Mesothelial cell of epicardium (in vitro differentiated cells): Measurements from ENCODE around the gene PKD1L1. TPM values are rescaled to one million over a fixed set of nuclear protein-coding genes. Genes with fewer than 3 reads are reported as not detected.
"Not testable (repeated sequence)": the region's sequence is repeated elsewhere in the genome, so short reads cannot be mapped to it uniquely, and the experiment has no call there.

ENCODE experiments used
- DNase-seq, 2 experiments: peaks; one replicate each; pipeline ENCODE4 v3.0.0; 2021; ENCODE audit warnings: low spot score in 2 of 2; ENCODE audit not compliant: unreplicated experiment in 2 of 2
- H3K27ac Mint-ChIP-seq: 2 replicates; pipeline ENCODE4 v1.8.0; 2021; ENCODE audit warnings: mixed read lengths
- H3K27me3 Mint-ChIP-seq: 2 replicates; pipeline ENCODE4 v1.8.0; 2021; ENCODE audit warnings: low read depth, mixed read lengths
- H3K36me3 Mint-ChIP-seq: 2 replicates; pipeline ENCODE4 v1.8.0; 2021; ENCODE audit warnings: mixed read lengths
- H3K4me1 Mint-ChIP-seq: 2 replicates; pipeline ENCODE4 v1.8.0; 2021; ENCODE audit warnings: mixed read lengths
- H3K4me3 Mint-ChIP-seq: 2 replicates; pipeline ENCODE4 v1.8.0; 2021; ENCODE audit warnings: mild to moderate bottlenecking, moderate library complexity, mixed read lengths
- H3K9me3 Mint-ChIP-seq: 2 replicates; pipeline ENCODE4 v1.8.0; 2021; ENCODE audit warnings: mixed read lengths
- total RNA-seq: library from RNA; stranded (reverse); gene quantifications from 3 replicates; pipeline ENCODE4 v1.2.1, GENCODE V29; 2021
- TF ChIP-seq, protein P1 (sequence below): fragments of 200-600 bp; sonication (generic); IDR thresholded peaks from one replicate; pipeline ENCODE4 v1.5.0; 2021; ENCODE audit warnings: antibody characterized with exemption; ENCODE audit not compliant: unreplicated experiment

The PKD1L1 gene
- total RNA-seq, 1 donor from 2014 or later = 0.36 TPM

DNA sequence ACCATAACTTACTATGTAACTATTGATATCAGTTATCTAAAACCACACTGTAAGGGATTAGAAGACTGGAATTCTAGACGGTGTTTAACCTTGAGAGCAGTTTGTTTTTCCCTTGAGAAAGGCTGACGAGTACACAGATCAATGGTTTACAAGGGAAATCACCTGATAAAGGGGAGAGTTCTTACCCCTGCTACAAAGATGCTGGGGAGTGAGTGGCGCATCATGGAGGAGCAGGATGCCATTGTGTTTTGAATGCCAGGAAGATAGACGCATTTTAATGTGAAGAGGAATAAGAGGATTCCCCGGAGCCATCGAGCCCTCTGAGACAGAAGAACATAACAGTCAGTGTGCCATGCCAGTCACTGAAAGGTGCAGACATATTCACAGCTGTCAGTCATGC is 145.2 kb downstream of the PKD1L1 start:
- Mint-ChIP-seq H3K27me3 (no peaks in the 10 kb centered on the region), H3K4me3 (no peak overlapping the region), H3K36me3 (no peaks in the 10 kb centered on the region), H3K27ac (no peak overlapping the region), H3K9me3 (no peaks in the 10 kb centered on the region), H3K4me1 (peaks cover 26% of the 10 kb centered on the region)
- TF ChIP-seq, protein P1, sequence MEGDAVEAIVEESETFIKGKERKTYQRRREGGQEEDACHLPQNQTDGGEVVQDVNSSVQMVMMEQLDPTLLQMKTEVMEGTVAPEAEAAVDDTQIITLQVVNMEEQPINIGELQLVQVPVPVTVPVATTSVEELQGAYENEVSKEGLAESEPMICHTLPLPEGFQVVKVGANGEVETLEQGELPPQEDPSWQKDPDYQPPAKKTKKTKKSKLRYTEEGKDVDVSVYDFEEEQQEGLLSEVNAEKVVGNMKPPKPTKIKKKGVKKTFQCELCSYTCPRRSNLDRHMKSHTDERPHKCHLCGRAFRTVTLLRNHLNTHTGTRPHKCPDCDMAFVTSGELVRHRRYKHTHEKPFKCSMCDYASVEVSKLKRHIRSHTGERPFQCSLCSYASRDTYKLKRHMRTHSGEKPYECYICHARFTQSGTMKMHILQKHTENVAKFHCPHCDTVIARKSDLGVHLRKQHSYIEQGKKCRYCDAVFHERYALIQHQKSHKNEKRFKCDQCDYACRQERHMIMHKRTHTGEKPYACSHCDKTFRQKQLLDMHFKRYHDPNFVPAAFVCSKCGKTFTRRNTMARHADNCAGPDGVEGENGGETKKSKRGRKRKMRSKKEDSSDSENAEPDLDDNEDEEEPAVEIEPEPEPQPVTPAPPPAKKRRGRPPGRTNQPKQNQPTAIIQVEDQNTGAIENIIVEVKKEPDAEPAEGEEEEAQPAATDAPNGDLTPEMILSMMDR = no peak
- DNase-seq = no peak

DNA sequence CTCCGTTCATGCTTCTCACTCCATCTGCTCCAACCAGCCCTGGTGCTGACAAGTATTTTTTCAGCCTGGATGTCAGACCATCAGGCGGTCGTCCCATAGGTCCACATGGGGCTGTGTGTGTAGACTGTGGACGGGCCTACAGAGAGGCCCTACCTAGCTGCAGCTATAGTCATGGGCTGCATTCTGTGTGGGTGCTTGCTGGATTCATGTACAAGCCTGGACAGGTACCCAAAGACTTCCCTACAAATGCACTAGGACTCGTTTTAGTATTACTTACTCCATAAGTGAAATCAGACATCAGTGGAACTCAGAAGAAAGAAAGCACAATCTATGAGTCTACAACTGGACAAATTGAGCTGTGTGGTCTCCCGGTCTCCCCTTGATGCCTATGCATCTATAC is 146.8 kb downstream of the PKD1L1 start:
- H3K9me3 Mint-ChIP-seq = no peaks in the 10 kb centered on the region
- TF ChIP-seq, protein P1 = no peak
- no peaks in the 10 kb centered on the region for H3K27me3 Mint-ChIP-seq
- H3K27ac Mint-ChIP-seq = no peak overlapping the region
- no peaks in the 10 kb centered on the region for H3K36me3 Mint-ChIP-seq
- no peak overlapping the region for H3K4me3 Mint-ChIP-seq
- peaks cover 22% of the 10 kb centered on the region for H3K4me1 Mint-ChIP-seq
- no peak for DNase-seq

- H3K27me3 Mint-ChIP-seq = no peaks in the 10 kb centered on the region
- peaks cover 1% of the 10 kb centered on the region for H3K36me3 Mint-ChIP-seq
- H3K4me3 Mint-ChIP-seq = no peak overlapping the region
- peaks cover 7% of the 10 kb centered on the region for H3K9me3 Mint-ChIP-seq
- no peak for DNase-seq
- no peak overlapping the region for H3K27ac Mint-ChIP-seq
- peaks cover 31% of the 10 kb centered on the region for H3K4me1 Mint-ChIP-seq
- TF ChIP-seq, protein P1 = no peak
These were observed 148.7 kb downstream of the PKD1L1 start for GRCh38 chr7:47799524-47799923.

GRCh38 chr7:47796347-47796746 is 151.9 kb downstream of the PKD1L1 start:
- no peak overlapping the region for H3K4me3 Mint-ChIP-seq
- H3K4me1 Mint-ChIP-seq = peaks cover 29% of the 10 kb centered on the region
- H3K27me3 Mint-ChIP-seq = no peaks in the 10 kb centered on the region
- H3K36me3 Mint-ChIP-seq = peaks cover 4% of the 10 kb centered on the region
- DNase-seq = no peak
- H3K27ac Mint-ChIP-seq = peak overlapping the region; percentile 67
- H3K9me3 Mint-ChIP-seq = peaks cover 16% of the 10 kb centered on the region
- TF ChIP-seq, protein P1 = no peak

- Mint-ChIP-seq H3K27me3 (no peaks in the 10 kb centered on the region), H3K36me3 (peaks cover 4% of the 10 kb centered on the region), H3K4me3 (no peak overlapping the region), H3K27ac (peak overlapping the region; percentile 67), H3K9me3 (peaks cover 20% of the 10 kb centered on the region), H3K4me1 (peaks cover 25% of the 10 kb centered on the region)
- TF ChIP-seq, protein P1 = no peak
- no peak for DNase-seq
These were observed 152.6 kb downstream of the PKD1L1 start for GRCh38 chr7:47795631-47796030.

DNA sequence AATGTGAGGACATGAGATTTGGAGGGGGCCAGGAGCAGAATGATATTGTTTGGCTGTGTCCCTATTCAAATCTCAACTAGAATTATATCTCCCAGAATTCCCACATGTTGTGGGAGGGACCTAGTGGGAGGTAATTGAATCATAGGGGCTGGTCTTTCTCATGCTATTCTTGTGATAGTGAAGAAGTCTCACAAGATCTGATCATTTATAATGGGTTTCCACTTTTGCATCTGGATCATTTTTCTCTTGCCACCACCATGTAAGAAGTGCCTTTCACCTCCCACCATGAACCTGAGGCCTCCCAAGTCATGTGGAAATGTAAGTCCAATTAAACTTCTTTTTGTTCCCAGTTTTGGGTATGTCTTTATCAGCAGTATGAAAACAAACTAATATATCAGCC is 153.1 kb downstream of the PKD1L1 start:
- H3K4me3 Mint-ChIP-seq, H3K27me3 Mint-ChIP-seq, H3K36me3 Mint-ChIP-seq: not testable (repeated sequence)
- Mint-ChIP-seq H3K4me1 (peaks cover 25% of the 10 kb centered on the region), H3K9me3 (peaks cover 20% of the 10 kb centered on the region), H3K27ac (peak overlapping the region; percentile 67)
- DNase-seq = peak in 1 of 2 experiments; percentile 2
